Endothelial cell of umbilical vein (primary cell): ENCODE data around the gene CDCA5. TPM values are rescaled to one million over a fixed set of nuclear protein-coding genes. Genes with fewer than 3 reads are reported as not detected.

Experiments
- BruUV-seq: library from RNA; stranded (reverse); fragments of 400-500 nt; replicated peaks from 2 replicates; lab custom pipeline; 2021; lab: Mats Ljungman, UMichigan
- CTCF ChIA-PET: fragments of 300-600, 350-600 bp; sonication (Branson Sonifier 250); formaldehyde crosslinking; loops from one replicate; lab custom pipeline; 2021; ENCODE audit warnings: antibody characterized with exemption, inconsistent platforms; lab: Charles Lee
- POLR2A ChIA-PET: fragments of 300-600, 350-600 bp; sonication (Branson Sonifier 250); formaldehyde crosslinking; loops from one replicate; lab custom pipeline; 2021; ENCODE audit warnings: antibody characterized with exemption, inconsistent platforms; lab: Charles Lee
- DNase-seq: peaks from one replicate; pipeline ENCODE4 v3.0.0-alpha.2; 2011; ENCODE audit warnings: low read depth, low spot score
- FAIRE-seq: peaks from 2 replicates; lab custom pipeline; 2011; peaks lifted over from hg19 to GRCh38; lab: Jason Lieb, UNC
- H2AFZ ChIP-seq: 2 replicates; pipeline ENCODE4 v1.6.0; 2012; ENCODE audit warnings: low read depth, low read length, control low read depth, inconsistent platforms
- H3K27ac ChIP-seq: 2 replicates; pipeline ENCODE4 v1.5.1; 2011; ENCODE audit warnings: low read depth, mild to moderate bottlenecking, control low read depth, low read length, moderate library complexity; ENCODE audit not compliant: insufficient read depth
- H3K27me3 ChIP-seq, 2 experiments: 2 replicates each; pipeline versions ENCODE4 v1.6.0 to v1.6.1; 2011; ENCODE audit warnings: low read length in 2 of 2, mixed read lengths in 1 of 2; ENCODE audit not compliant: control insufficient read depth in 2 of 2, insufficient read depth in 2 of 2
- H3K36me3 ChIP-seq, 2 experiments: 2 replicates in 1 of 2; 3 replicates in 1 of 2; pipeline ENCODE4 v1.5.1; 2011; ENCODE audit warnings: low read length in 2 of 2, mild to moderate bottlenecking in 1 of 2, moderate library complexity in 1 of 2; ENCODE audit not compliant: control insufficient read depth in 2 of 2, insufficient read depth in 2 of 2; ENCODE audit errors: extremely low read depth in 1 of 2
- H3K4me1 ChIP-seq: 3 replicates; pipeline ENCODE4 v1.5.1; 2011; ENCODE audit warnings: mild to moderate bottlenecking, low read length; ENCODE audit not compliant: control insufficient read depth, insufficient read depth; ENCODE audit errors: extremely low read depth
- H3K4me2 ChIP-seq: 2 replicates; pipeline ENCODE4 v1.6.1; 2011; ENCODE audit warnings: low read length, control low read depth, mixed read lengths; ENCODE audit not compliant: insufficient read depth
- H3K4me3 ChIP-seq, 3 experiments: fragments of 200-600 bp in 1 of 3; sonication (generic), shearing (Covaris generic) in 1 of 3; replicated peaks in 1 of 3; 2 replicates each; pipeline ENCODE4 v1.5.1; 2011 to 2016; ENCODE audit warnings: control low read depth in 3 of 3, low read length in 3 of 3, mild to moderate bottlenecking in 2 of 3, inconsistent platforms in 1 of 3, low read depth in 1 of 3, moderate library complexity in 1 of 3; ENCODE audit not compliant: insufficient read depth in 1 of 3
- H3K79me2 ChIP-seq: 2 replicates; pipeline ENCODE4 v1.6.0; 2012; ENCODE audit warnings: low read length, inconsistent platforms; ENCODE audit not compliant: control insufficient read depth, insufficient read depth
- H3K9ac ChIP-seq: replicated peaks from 2 replicates; pipeline ENCODE3; 2011; ENCODE audit warnings: low read length, control low read depth; ENCODE audit not compliant: insufficient read depth; ENCODE audit errors: extremely low read depth
- H3K9me1 ChIP-seq: replicated peaks from 3 replicates; pipeline ENCODE4 v1.6.0; 2011; ENCODE audit warnings: mild to moderate bottlenecking, low read length; ENCODE audit not compliant: control insufficient read depth, insufficient read depth; ENCODE audit errors: extremely low read depth
- H3K9me3 ChIP-seq: replicated peaks from 2 replicates; pipeline ENCODE4 v1.5.1; 2012; ENCODE audit warnings: low read length, inconsistent platforms; ENCODE audit not compliant: control insufficient read depth, insufficient read depth
- H4K20me1 ChIP-seq: replicated peaks from 2 replicates; pipeline ENCODE3; 2011; ENCODE audit warnings: mild to moderate bottlenecking, low read length; ENCODE audit not compliant: control insufficient read depth, insufficient read depth; ENCODE audit errors: extremely low read depth
- EZH2 ChIP-seq: IDR thresholded peaks from 2 replicates; pipeline ENCODE4 v1.6.1; 2012; ENCODE audit warnings: borderline replicate concordance, low read depth, mild to moderate bottlenecking, moderate library complexity, low read length, inconsistent platforms; ENCODE audit not compliant: severe bottlenecking
- FOS ChIP-seq: IDR thresholded peaks from 2 replicates; pipeline ENCODE4 v1.6.1; 2011; ENCODE audit warnings: mild to moderate bottlenecking, low read length, moderate library complexity, borderline replicate concordance; ENCODE audit not compliant: insufficient read depth
- GATA2 ChIP-seq: IDR thresholded peaks from 2 replicates; pipeline ENCODE4 v1.7.0; 2011; ENCODE audit warnings: low read depth, mild to moderate bottlenecking, moderate library complexity, mixed read lengths, low read length; ENCODE audit not compliant: insufficient read length, insufficient read depth
- JUN ChIP-seq: IDR thresholded peaks from 2 replicates; pipeline ENCODE4 v1.6.1; 2011; ENCODE audit warnings: borderline replicate concordance, low read depth; ENCODE audit not compliant: insufficient read length, insufficient read depth
- MAX ChIP-seq: IDR thresholded peaks from 2 replicates; pipeline ENCODE4 v1.6.1; 2011; ENCODE audit not compliant: insufficient read depth, insufficient read length
- MYC ChIP-seq: IDR thresholded peaks from one replicate; pipeline ENCODE4 v1.6.1; 2011; ENCODE audit warnings: mild to moderate bottlenecking, low read depth, low read length
- POLR2A ChIP-seq: IDR thresholded peaks from 2 replicates; pipeline ENCODE4 v1.6.1; 2012; ENCODE audit warnings: low read depth, mild to moderate bottlenecking, control low read depth, low read length
- POLR2AphosphoS5 ChIP-seq: IDR thresholded peaks from 2 replicates; pipeline ENCODE4 v1.6.1; 2012; ENCODE audit warnings: low read depth, mild to moderate bottlenecking, control low read depth, low read length, moderate library complexity; ENCODE audit not compliant: insufficient read depth
- dilution Hi-C: fragments of 300-500 bp; cut with MboI; formaldehyde crosslinking; loops from one replicate; pipeline ENCODE4 v1.15.0; 2019; ENCODE audit warnings: low sequenced_read_pairs; ENCODE audit not compliant: extremely low pct_ligation_motif_present
- intact Hi-C: fragments of 100-400 bp; cut with micrococcal nuclease; formaldehyde crosslinking; loops from one replicate; pipeline ENCODE4 v1.10.0; 2022
- polyA plus RNA-seq, 4 experiments: library from polyadenylated mRNA; depleted of rRNA in 3 of 4; stranded (reverse) in 3 of 4; unstranded in 1 of 4; fragments of >200 nt; gene quantifications; 2 replicates each; pipeline versions ENCODE4 v1.2.1 to v1.2.3, GENCODE V29; 2011 to 2012; ENCODE audit warnings: missing spikeins in 1 of 4
- total RNA-seq: library from RNA; stranded (reverse); gene quantifications from 2 replicates; pipeline ENCODE4 v1.2.3, GENCODE V29; 2021
- TF ChIP-seq, protein P1 (sequence below), 2 donors: IDR thresholded peaks; 1 replicate in 1 of 2; 2 replicates in 1 of 2; pipeline ENCODE4 v1.5.1; 2011; ENCODE audit warnings: low read length in 2 of 2, mild to moderate bottlenecking in 2 of 2, moderate library complexity in 2 of 2, control low read depth in 1 of 2, inconsistent platforms in 1 of 2, low read depth in 1 of 2; ENCODE audit not compliant: insufficient read depth in 1 of 2; ENCODE audit errors: extremely low read depth in 1 of 2

Gene CDCA5
- total and polyA plus RNA-seq, 2 donors (not counting 3 experiments of a cell fraction or from before 2014, with no cell fraction given) = 16.4 to 35.7 TPM

GRCh38 chr11:65087216-65087615 lies 3.4 kb upstream of the CDCA5 start:
- peaks cover 17% of the 10 kb centered on the region for H3K4me1 ChIP-seq
- CTCF ChIA-PET = no interaction called here
- no peak overlapping the region for H3K9ac ChIP-seq
- no peak overlapping the region for H3K4me2 ChIP-seq
- dilution Hi-C loops (no loop called here), intact Hi-C loops (no loop called here)
- FAIRE-seq (no peak), DNase-seq (no peak)
- TF ChIP-seq GATA2 (no peak), MYC (no peak), MAX (no peak), POLR2AphosphoS5 (no peak), POLR2A (no peak), EZH2 (no peak), FOS (no peak), JUN (no peak)
- TF ChIP-seq, protein P1, sequence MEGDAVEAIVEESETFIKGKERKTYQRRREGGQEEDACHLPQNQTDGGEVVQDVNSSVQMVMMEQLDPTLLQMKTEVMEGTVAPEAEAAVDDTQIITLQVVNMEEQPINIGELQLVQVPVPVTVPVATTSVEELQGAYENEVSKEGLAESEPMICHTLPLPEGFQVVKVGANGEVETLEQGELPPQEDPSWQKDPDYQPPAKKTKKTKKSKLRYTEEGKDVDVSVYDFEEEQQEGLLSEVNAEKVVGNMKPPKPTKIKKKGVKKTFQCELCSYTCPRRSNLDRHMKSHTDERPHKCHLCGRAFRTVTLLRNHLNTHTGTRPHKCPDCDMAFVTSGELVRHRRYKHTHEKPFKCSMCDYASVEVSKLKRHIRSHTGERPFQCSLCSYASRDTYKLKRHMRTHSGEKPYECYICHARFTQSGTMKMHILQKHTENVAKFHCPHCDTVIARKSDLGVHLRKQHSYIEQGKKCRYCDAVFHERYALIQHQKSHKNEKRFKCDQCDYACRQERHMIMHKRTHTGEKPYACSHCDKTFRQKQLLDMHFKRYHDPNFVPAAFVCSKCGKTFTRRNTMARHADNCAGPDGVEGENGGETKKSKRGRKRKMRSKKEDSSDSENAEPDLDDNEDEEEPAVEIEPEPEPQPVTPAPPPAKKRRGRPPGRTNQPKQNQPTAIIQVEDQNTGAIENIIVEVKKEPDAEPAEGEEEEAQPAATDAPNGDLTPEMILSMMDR (IDR thresholded peaks at IDR 0.05; ENCODE audit: extremely low read depth in 1 of 2, insufficient read depth in 1 of 2, low read depth in 1 of 2, low read length in 2 of 2) = no peak
- POLR2A ChIA-PET = no interaction called here
- no peak overlapping the region for H3K27ac ChIP-seq
- no peaks in the 10 kb centered on the region for H3K9me3 ChIP-seq
- no peaks in the 10 kb centered on the region for H4K20me1 ChIP-seq
- no TSS peak for BruUV-seq
- H3K27me3 ChIP-seq = no peaks in the 10 kb centered on the region
- no peak overlapping the region for H3K4me3 ChIP-seq
- H3K36me3 ChIP-seq = peaks cover 5 to 28% of the 10 kb centered on the region in 2 experiments
- H3K79me2 ChIP-seq = peaks cover 23% of the 10 kb centered on the region
- H3K9me1 ChIP-seq = no peaks in the 10 kb centered on the region
- H2AFZ ChIP-seq = no peak overlapping the region
